GM19193 (cell line): ENCODE results near the gene FAM171A1.

Source experiments
- POLR2A ChIP-seq: IDR thresholded peaks from 4 replicates; pipeline ENCODE4 v1.6.1; 2011; ENCODE audit not compliant: insufficient read depth, insufficient read length; ENCODE audit errors: extremely low read depth

Gene FAM171A1

GRCh38 chr10:15313843-15314242 is 57.2 kb downstream of the FAM171A1 start:
- TF ChIP-seq POLR2A, result no peak

- no peak for TF ChIP-seq POLR2A
These were observed 58.0 kb downstream of the FAM171A1 start for GRCh38 chr10:15313047-15313446.

- no peak for TF ChIP-seq POLR2A
These were observed 59.4 kb downstream of the FAM171A1 start for GRCh38 chr10:15311569-15312280.

GRCh38 chr10:15310776-15311568 is 60.1 kb downstream of the FAM171A1 start:
- no peak for TF ChIP-seq POLR2A

GRCh38 chr10:15309221-15309620 is 61.9 kb downstream of the FAM171A1 start:
- no peak for TF ChIP-seq POLR2A

- TF ChIP-seq POLR2A, result no peak
These were observed 64.3 kb downstream of the FAM171A1 start for GRCh38 chr10:15306735-15307280.

- no peak for TF ChIP-seq POLR2A
These were observed 65.5 kb downstream of the FAM171A1 start for GRCh38 chr10:15305634-15306033.

GRCh38 chr10:15305161-15305560 is 65.9 kb downstream of the FAM171A1 start:
- no peak for TF ChIP-seq POLR2A

GRCh38 chr10:15300697-15301096 is 70.4 kb downstream of the FAM171A1 start:
- no peak for TF ChIP-seq POLR2A

- no peak for TF ChIP-seq POLR2A
These were observed 70.9 kb downstream of the FAM171A1 start for GRCh38 chr10:15300145-15300544.

GRCh38 chr10:15296701-15297100 is 74.4 kb downstream of the FAM171A1 start:
- no peak for TF ChIP-seq POLR2A

GRCh38 chr10:15295537-15296325 is 75.4 kb downstream of the FAM171A1 start:
- TF ChIP-seq POLR2A, result no peak

GRCh38 chr10:15293862-15294842 is 76.9 kb downstream of the FAM171A1 start:
- no peak for TF ChIP-seq POLR2A

- TF ChIP-seq POLR2A, result no peak
These were observed 80.4 kb downstream of the FAM171A1 start for GRCh38 chr10:15290671-15291070.
